Sigmoid colon (tissue), 7 donors: ENCODE measurements around the gene FANCC. TPM values are rescaled to one million over a fixed set of nuclear protein-coding genes. Genes with fewer than 3 reads are reported as not detected.

Experiments used
- DNase-seq: peaks from one replicate; pipeline ENCODE4 v3.0.0-alpha.2; 2019
- H3K27ac ChIP-seq, 4 donors: fragments of 200-600 bp; sonication (generic); one replicate each; pipeline ENCODE4 v1.5.1; 2016 to 2019; ENCODE audit warnings: mild to moderate bottlenecking in 1 of 4
- H3K27me3 ChIP-seq, 3 donors: fragments of 200-600 bp; sonication (generic); one replicate each; pipeline ENCODE4 v1.5.1; 2019; ENCODE audit warnings: mild to moderate bottlenecking in 1 of 3
- H3K36me3 ChIP-seq, 4 donors: fragments of 200-600 bp; sonication (generic); one replicate each; pipeline ENCODE4 v1.5.1; 2016 to 2019
- H3K4me1 ChIP-seq, 4 donors: fragments of 200-600 bp; sonication (generic); one replicate each; pipeline ENCODE4 v1.5.1; 2017 to 2019
- H3K4me3 ChIP-seq, 4 donors: fragments of 200-600 bp; sonication (generic); one replicate each; pipeline ENCODE4 v1.5.1; 2017 to 2019; ENCODE audit warnings: mild to moderate bottlenecking in 2 of 4, moderate library complexity in 1 of 4
- H3K9me3 ChIP-seq, 4 donors: fragments of 200-600 bp in 3 of 4; sonication (generic) in 3 of 4; one replicate each; pipeline versions ENCODE4 v1.5.1 to v1.6.1; 2013 to 2019
- EP300 ChIP-seq, 4 donors: sonication (generic); formaldehyde crosslinking; IDR thresholded peaks; one replicate each; pipeline ENCODE4 v1.6.1; 2017; ENCODE audit warnings: antibody characterized with exemption in 4 of 4
- POLR2A ChIP-seq, 2 donors: fragments of 450-650 bp; IDR thresholded peaks; one replicate each; pipeline ENCODE4 v1.6.1; 2016; ENCODE audit warnings: antibody characterized with exemption in 2 of 2, mild to moderate bottlenecking in 2 of 2, moderate library complexity in 2 of 2
- POLR2AphosphoS5 ChIP-seq, 4 donors: sonication (generic); formaldehyde crosslinking; IDR thresholded peaks; one replicate each; pipeline ENCODE4 v1.6.1; 2017; ENCODE audit warnings: antibody characterized with exemption in 4 of 4
- WGBS, 2 donors: extraction: QIAGEN DNeasy Blood & Tissue Kit; methylation state at CpG; one replicate each; pipeline ENCODE4 v1.1.7; 2013; 5-methylcytosine and 5-hydroxymethylcytosine counted together
- intact Hi-C: fragments of 100-400 bp; cut with DNase I; formaldehyde crosslinking; loops from one replicate; pipeline ENCODE4 v1.15.1; 2023
- polyA plus RNA-seq, 3 donors: library from polyadenylated mRNA; stranded (reverse); fragments of 200-250 nt; gene quantifications; one replicate each; pipeline ENCODE4 v1.2.3, GENCODE V29; 2013
- total RNA-seq, 4 donors: library from RNA; depleted of rRNA; stranded (reverse); fragments of >200 nt; gene quantifications; one replicate each; pipeline ENCODE4 v1.1.0, GENCODE V29; 2016
- TF ChIP-seq, protein P1 (sequence below), 4 experiments: fragments of 450-650 bp in 3 of 4; fragments of 200-600 bp in 1 of 4; IDR thresholded peaks; one replicate each; pipeline ENCODE4 v1.5.1; 2016 to 2019; ENCODE audit warnings: antibody characterized with exemption in 4 of 4, mild to moderate bottlenecking in 3 of 4, moderate library complexity in 2 of 4
- donor health status: healthy with polysubstance abuse.
- donor health status: Bipolar disorder and iron deficiency.
- donor health status: healthy.

Gene FANCC
- total and polyA plus RNA-seq, 7 donors, result 2.4 to 10.6 (median 5.3) TPM

- no peaks in the 10 kb centered on the region for H3K36me3 ChIP-seq
- WGBS, 2 donors, result 79 to 90% methylated on average over 8 of the region's 8 CpGs
- no peak overlapping the region for H3K27ac ChIP-seq
- intact Hi-C loops, result no loop called here
- peaks cover 0 to 18% (median 16%) of the 10 kb centered on the region in 4 donors for H3K4me1 ChIP-seq
- H3K27me3 ChIP-seq, result no peaks in the 10 kb centered on the region
- H3K9me3 ChIP-seq, result no peaks in the 10 kb centered on the region
- no peak overlapping the region for H3K4me3 ChIP-seq
- TF ChIP-seq EP300 (IDR thresholded peaks at IDR 0.05), result no peak
- no peak for TF ChIP-seq POLR2AphosphoS5 (IDR thresholded peaks at IDR 0.05)
- TF ChIP-seq POLR2A (IDR thresholded peaks at IDR 0.05), result no peak
- DNase-seq, result no peak
Measured at GRCh38 chr9:95360866-95361265, 43.4 kb upstream of the FANCC start.

DNA sequence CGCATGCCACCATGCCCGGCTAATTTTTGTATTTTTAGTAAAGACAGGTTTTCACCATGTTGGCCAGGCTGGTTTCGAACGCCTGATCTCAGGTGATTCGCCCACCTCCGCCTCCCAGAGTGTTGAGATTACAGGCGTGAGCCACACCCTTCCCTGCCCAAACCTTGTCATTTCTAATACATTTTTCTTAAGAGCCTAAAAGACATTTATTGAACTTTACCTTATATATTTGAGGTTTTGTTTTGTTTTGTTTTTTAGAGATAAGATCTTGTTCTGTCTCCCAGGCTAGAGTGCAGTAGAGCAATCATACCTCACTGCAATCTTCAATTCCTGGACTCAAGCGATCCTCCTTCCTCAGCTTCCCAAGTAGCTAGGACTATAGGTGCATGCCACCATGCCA is 39.8 kb upstream of the FANCC start:
- no peak for DNase-seq
- intact Hi-C loops, result no loop called here
- 89 to 93% methylated on average over 8 of the region's 8 CpGs for WGBS, 2 donors
- H3K9me3 ChIP-seq, result no peaks in the 10 kb centered on the region
- no peak overlapping the region for H3K27ac ChIP-seq
- no peaks in the 10 kb centered on the region for H3K36me3 ChIP-seq
- no peaks in the 10 kb centered on the region for H3K27me3 ChIP-seq
- TF ChIP-seq POLR2AphosphoS5 (IDR thresholded peaks at IDR 0.05) (no peak), POLR2A (IDR thresholded peaks at IDR 0.05) (no peak), EP300 (IDR thresholded peaks at IDR 0.05) (no peak)
- TF ChIP-seq, protein P1, sequence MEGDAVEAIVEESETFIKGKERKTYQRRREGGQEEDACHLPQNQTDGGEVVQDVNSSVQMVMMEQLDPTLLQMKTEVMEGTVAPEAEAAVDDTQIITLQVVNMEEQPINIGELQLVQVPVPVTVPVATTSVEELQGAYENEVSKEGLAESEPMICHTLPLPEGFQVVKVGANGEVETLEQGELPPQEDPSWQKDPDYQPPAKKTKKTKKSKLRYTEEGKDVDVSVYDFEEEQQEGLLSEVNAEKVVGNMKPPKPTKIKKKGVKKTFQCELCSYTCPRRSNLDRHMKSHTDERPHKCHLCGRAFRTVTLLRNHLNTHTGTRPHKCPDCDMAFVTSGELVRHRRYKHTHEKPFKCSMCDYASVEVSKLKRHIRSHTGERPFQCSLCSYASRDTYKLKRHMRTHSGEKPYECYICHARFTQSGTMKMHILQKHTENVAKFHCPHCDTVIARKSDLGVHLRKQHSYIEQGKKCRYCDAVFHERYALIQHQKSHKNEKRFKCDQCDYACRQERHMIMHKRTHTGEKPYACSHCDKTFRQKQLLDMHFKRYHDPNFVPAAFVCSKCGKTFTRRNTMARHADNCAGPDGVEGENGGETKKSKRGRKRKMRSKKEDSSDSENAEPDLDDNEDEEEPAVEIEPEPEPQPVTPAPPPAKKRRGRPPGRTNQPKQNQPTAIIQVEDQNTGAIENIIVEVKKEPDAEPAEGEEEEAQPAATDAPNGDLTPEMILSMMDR (IDR thresholded peaks at IDR 0.05), result no peak
- no peak overlapping the region for H3K4me3 ChIP-seq
- H3K4me1 ChIP-seq, result peaks cover 0 to 3% (median 0%) of the 10 kb centered on the region in 4 donors

DNA sequence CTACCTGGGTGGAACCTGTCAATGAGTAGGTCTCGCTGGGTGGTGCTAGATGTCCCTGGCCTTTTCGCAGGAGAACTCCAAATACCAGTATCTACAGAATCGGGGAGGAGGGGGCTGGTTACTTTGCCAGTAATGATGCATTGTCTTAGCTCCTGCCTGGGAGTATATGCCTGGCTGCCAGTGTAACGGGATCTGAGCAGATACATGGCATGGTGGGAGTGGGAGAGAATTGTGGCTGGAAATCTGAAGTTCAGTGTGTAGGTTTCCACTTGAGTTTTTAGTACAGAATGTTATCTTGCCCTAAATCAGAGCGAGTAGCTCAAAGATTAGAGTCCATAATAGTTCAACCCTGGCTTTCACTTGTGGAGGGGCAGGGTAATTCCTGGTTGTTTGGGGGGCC is 38.0 kb upstream of the FANCC start:
- Histone ChIP-seq H3K4me3 (no peak overlapping the region), H3K27ac (no peak overlapping the region), H3K27me3 (peaks cover 0 to 5% (median 0%) of the 10 kb centered on the region in 3 donors), H3K4me1 (no peaks in the 10 kb centered on the region), H3K9me3 (no peaks in the 10 kb centered on the region), H3K36me3 (no peaks in the 10 kb centered on the region)
- DNase-seq, result no peak
- TF ChIP-seq POLR2A (IDR thresholded peaks at IDR 0.05), result no peak
- TF ChIP-seq EP300 (IDR thresholded peaks at IDR 0.05), result no peak
- TF ChIP-seq, protein P1 (IDR thresholded peaks at IDR 0.05), result no peak
- no peak for TF ChIP-seq POLR2AphosphoS5 (IDR thresholded peaks at IDR 0.05)
- 85 to 86% methylated on average over 5 of the region's 5 CpGs for WGBS, 2 donors
- intact Hi-C loops, result no loop called here

DNA sequence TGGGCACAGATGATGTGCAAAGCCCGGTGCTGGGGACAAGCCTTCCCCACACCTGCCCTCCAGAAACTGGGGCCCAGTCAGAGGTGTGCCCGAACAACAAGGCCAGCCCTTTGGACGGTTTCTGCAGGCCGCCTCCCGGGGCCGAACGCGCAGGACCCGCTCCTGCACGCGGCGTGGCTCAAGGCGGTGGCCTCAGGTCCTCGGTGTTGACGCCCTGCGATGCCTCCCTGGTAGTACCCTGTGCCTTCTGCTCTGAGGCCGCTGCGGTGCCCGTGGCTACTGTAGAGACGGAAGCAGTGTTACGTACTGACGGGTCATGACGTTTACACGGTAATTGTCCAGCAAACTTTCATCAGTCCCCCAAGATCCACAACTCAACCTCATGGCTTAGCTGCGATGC is 33.5 kb upstream of the FANCC start:
- no peak overlapping the region for H3K4me3 ChIP-seq
- H3K27ac ChIP-seq, result no peak overlapping the region
- peaks cover 3 to 33% (median 15%) of the 10 kb centered on the region in 3 donors for H3K27me3 ChIP-seq
- no peak for DNase-seq
- no peaks in the 10 kb centered on the region for H3K9me3 ChIP-seq
- TF ChIP-seq POLR2AphosphoS5 (IDR thresholded peaks at IDR 0.05) (no peak), EP300 (IDR thresholded peaks at IDR 0.05) (no peak), POLR2A (IDR thresholded peaks at IDR 0.05) (no peak)
- TF ChIP-seq, protein P1 (IDR thresholded peaks at IDR 0.05), result no peak
- peaks cover 0 to 11% (median 11%) of the 10 kb centered on the region in 4 donors for H3K4me1 ChIP-seq
- intact Hi-C loops, result no loop called here
- 93% methylated on average over 25 of the region's 25 CpGs for WGBS, 2 donors
- H3K36me3 ChIP-seq, result no peaks in the 10 kb centered on the region

DNA sequence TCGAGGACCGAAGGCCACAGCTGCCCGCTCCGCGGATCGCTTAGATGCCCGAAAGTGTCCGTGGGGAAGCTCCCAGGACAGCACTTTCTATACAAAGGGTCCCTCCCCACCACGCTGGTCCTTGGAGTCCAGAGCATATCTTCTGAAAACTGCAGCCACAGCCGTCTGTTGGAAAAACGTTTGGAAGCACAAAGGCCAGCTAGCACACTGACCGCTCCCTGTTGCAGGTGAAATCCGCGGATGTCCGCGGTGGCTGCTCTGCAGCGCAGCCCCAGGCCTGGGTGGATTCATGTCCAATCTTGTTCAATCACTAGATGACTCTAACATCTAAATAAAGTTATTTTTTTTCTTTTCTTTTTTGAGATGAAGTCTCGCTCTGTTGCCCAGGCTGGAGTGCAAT is 32.8 kb upstream of the FANCC start:
- Histone ChIP-seq H3K4me3 (no peak overlapping the region), H3K27me3 (peaks cover 3 to 33% (median 15%) of the 10 kb centered on the region in 3 donors), H3K27ac (no peak overlapping the region), H3K9me3 (no peaks in the 10 kb centered on the region), H3K4me1 (peaks cover 0 to 11% (median 11%) of the 10 kb centered on the region in 4 donors), H3K36me3 (no peaks in the 10 kb centered on the region)
- DNase-seq, result no peak
- WGBS, 2 donors, result 73 to 86% methylated on average over 18 of the region's 18 CpGs
- intact Hi-C loops, result no loop called here
- TF ChIP-seq EP300 (IDR thresholded peaks at IDR 0.05) (no peak), POLR2A (IDR thresholded peaks at IDR 0.05) (no peak), POLR2AphosphoS5 (IDR thresholded peaks at IDR 0.05) (no peak)
- TF ChIP-seq, protein P1 (IDR thresholded peaks at IDR 0.05), result no peak
